ENCODE measurements around the gene HDAC5. TPM values are rescaled to one million over a fixed set of nuclear protein-coding genes. Genes with fewer than 3 reads are reported as not detected.

HDAC5 gene
- total and polyA plus RNA-seq, 2 of the 8 experiments (the other 6 are each of a cell fraction or from before 2014, with no cell fraction given) = 48.5 to 54.4 TPM

DNA sequence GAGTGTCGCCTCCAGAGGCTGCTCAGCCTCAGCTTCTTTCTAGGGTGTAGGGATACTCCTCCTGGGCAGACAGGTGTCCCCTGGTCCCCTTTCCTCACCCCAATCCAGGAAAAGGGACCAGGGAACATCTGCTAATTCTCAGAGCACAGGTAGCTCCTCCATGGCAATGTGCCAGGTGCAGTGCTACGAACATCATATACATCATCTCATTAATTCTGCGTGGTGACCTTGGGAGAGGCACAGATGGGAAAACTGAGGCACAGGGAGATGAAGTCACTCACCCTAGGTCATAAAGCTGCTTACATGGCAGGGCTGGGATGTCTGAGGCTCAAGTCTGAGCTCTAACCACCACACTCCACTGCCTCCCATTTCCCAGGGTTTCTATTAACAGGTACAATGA, 11.7 kb downstream of the HDAC5 start (continued):
- TF ChIP-seq, protein P1, sequence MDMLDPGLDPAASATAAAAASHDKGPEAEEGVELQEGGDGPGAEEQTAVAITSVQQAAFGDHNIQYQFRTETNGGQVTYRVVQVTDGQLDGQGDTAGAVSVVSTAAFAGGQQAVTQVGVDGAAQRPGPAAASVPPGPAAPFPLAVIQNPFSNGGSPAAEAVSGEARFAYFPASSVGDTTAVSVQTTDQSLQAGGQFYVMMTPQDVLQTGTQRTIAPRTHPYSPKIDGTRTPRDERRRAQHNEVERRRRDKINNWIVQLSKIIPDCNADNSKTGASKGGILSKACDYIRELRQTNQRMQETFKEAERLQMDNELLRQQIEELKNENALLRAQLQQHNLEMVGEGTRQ (IDR thresholded peaks at IDR 0.05; ENCODE audit: low read length) = no peak
- TF ChIP-seq CBX5 (IDR thresholded peaks at IDR 0.05; ENCODE audit: low read depth, low read length) = no peak
- no peak for TF ChIP-seq BRCA1 (IDR thresholded peaks at IDR 0.05; ENCODE audit: low read depth, low read length)
- no peak for TF ChIP-seq BCL11A (IDR thresholded peaks at IDR 0.05; ENCODE audit: low read depth in 2 of 2, low read length in 2 of 2)
- no peak for TF ChIP-seq RXRA (IDR thresholded peaks at IDR 0.05; ENCODE audit: insufficient read depth, low read depth, low read length)
- no peak for TF ChIP-seq TBP (IDR thresholded peaks at IDR 0.05; ENCODE audit: low read depth, low read length)
- no peak for TF ChIP-seq CBX8 (IDR thresholded peaks at IDR 0.05; ENCODE audit: borderline replicate concordance, low read depth, low read length)

Measured in H1 (cell line).